D341Med (cell line): ENCODE results near the gene ATP6V0E2.
"Not testable (repeated sequence)": the region's sequence is repeated elsewhere in the genome, so short reads cannot be mapped to it uniquely, and the experiment has no call there.

Source experiments
- DNase-seq: peaks from one replicate; pipeline ENCODE4 v3.0.0; 2012; ENCODE audit warnings: low spot score

Gene ATP6V0E2

GRCh38 chr7:149879766-149880637 lies 6.2 kb downstream of the ATP6V0E2 start:
- no peak for DNase-seq

DNA sequence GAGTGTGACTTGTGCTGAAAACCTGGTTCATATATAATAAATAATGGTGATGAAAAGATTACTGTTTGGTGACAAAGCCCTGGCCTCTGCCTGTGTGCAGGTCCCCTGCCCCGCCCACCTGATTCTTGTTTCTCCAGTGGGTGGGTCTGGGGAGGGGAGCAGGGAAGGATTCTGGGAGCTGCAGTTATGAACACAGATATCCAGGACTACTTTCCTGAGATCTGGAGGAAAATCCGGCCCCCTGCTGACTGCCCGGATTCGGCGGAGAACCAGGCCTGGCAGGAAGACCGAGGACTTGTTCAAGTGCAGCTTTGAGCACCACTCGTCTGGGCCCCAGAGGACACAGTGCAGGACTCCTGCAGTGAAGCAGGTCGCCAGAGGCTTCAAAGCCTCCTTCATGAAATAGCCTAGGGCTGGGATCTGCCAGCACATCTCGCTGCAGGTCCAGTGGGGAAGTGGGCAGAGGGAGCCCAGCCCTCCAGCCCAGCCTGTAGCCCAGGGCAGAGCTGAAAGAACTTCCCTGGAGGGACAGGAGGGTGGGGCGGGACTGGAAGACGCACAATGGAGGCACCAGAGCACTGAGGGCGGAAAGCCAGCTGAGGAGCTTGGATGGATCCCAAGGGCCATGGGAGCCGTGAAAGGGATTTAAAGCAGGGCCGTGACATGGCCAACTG lies 7.0 kb downstream of the ATP6V0E2 start:
- no peak for DNase-seq

GRCh38 chr7:149881328-149882247 lies 7.8 kb downstream of the ATP6V0E2 start:
- DNase-seq: no peak

GRCh38 chr7:149882248-149883047 lies 8.7 kb downstream of the ATP6V0E2 start:
- no peak for DNase-seq

GRCh38 chr7:149883048-149883438 lies 9.3 kb downstream of the ATP6V0E2 start:
- peak; percentile 10 for DNase-seq

- DNase-seq: peak; percentile 77
Observed at GRCh38 chr7:149883452-149883861, 9.7 kb downstream of the ATP6V0E2 start.

- DNase-seq: no peak
Observed at GRCh38 chr7:149884016-149884415, 10.2 kb downstream of the ATP6V0E2 start.

- peak; percentile 21 for DNase-seq
Observed at GRCh38 chr7:149884541-149884940, 10.8 kb downstream of the ATP6V0E2 start.

GRCh38 chr7:149885191-149886017 lies 11.6 kb downstream of the ATP6V0E2 start:
- peak; percentile 16 for DNase-seq

- no peak for DNase-seq
Observed at GRCh38 chr7:149886018-149886415, 12.2 kb downstream of the ATP6V0E2 start.

DNA sequence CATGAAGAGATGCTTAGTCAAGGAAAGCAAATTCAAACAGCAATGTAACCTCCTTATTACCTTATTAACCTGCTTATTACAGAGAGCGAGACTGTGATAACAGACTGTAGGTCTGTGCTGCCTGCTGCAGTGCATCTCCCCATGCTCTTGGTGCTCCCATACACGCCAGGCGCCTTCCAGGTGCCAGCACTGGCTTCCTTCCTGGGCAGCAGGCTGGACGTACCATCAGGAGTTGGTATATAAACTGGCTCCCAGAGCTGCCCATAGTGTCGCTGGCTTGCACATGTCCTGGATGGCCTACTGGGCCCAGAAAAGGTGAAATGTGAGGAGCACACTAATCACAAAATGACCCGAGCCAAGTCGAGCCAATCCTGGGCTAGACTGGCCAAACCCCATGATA lies 13.5 kb downstream of the ATP6V0E2 start:
- peak; percentile 15 for DNase-seq

GRCh38 chr7:149890715-149891114 lies 16.9 kb downstream of the ATP6V0E2 start:
- DNase-seq: not testable (repeated sequence)

DNA sequence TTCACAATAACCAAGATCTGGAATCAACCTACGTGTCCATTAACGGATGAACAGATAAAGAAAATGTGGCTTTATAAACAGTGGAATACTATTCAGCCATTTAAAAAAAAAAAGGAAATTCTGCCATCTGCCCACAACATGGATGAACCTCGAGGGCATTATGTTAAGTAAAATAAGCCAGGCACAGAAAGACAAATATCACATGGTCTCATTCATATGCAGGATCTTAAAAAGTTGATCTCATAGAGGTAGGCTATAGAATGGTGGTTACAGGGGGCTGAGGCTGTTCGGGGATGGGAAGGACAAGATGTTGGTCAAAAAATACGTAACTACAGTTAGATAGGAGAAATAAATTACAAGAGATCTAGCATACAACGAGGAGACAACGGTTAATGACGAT lies 21.2 kb downstream of the ATP6V0E2 start:
- not testable (repeated sequence) for DNase-seq

- not testable (repeated sequence) for DNase-seq
Observed at GRCh38 chr7:149907776-149908376, 34.1 kb downstream of the ATP6V0E2 start.

DNA sequence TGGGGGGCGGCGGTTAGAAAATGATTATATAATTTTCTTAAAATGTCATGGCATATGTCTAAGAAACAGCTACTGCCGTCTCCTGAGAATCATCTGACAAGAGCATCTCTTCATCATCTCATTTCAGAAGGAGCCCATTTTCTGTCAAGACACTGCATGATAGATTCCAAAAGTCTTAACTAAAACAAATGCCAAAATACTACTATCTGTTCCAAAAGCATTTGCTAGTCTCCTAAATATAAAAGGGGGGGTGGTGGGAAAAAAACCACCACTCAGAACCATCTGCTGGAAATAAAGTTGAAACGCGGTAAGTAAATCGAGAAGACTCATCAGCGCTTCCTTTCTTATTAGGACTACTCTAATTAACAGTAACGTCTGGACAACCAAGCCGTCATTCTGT lies 36.5 kb downstream of the ATP6V0E2 start:
- DNase-seq: not testable (repeated sequence)

DNA sequence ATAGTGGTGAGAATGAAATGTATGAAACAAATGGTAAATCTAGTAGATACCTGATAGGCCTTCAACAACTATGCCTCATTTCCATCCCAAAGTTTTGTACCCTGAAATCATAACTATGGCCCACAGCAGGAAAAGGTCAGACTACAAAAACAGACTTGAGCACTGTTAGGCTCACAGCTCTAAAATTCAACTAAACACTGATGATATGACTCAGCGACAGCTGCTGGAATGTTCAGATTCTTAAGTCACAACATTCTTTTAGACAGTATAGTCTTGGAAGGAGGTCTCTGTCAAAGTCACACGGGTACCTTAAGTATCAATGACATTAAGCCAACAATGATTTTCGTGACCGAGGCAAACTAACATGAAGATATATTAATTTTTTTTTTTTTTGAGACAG lies 38.4 kb downstream of the ATP6V0E2 start:
- DNase-seq: not testable (repeated sequence)

DNA sequence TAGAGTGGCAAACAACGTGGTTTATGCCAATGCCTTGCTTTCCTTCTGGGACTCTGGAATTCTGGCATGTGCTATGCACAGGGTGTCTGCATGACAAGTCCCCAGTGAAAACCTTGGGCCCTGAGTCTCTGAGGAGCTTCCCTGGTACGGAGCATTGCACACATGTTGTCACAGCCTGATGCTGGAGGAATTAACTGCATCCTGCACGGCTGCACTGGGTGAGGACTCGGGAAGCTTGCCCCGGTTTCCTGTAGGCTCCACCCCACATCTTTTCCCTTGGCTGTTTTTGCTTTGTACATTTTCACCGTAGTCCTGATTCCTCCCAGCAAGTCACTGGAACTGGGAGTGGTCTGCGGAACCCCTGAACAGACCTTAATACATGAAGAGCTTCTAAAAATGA lies 52.6 kb downstream of the ATP6V0E2 start:
- not testable (repeated sequence) for DNase-seq
